ENCODE results near the gene LRRC3C.

- TF ChIP-seq CTCF (IDR thresholded peaks at IDR 0.05), result no peak
- no peak for TF ChIP-seq POLR2A (IDR thresholded peaks at IDR 0.05)
Observed at GRCh38 chr17:39915559-39915958, 12.0 kb upstream of the LRRC3C start.
